NCI-H1092 (cell line): ENCODE results near the gene RPUSD4.
A peak's percentile ranks its signal among the peaks of the same experiment; 100 is the strongest.
"Not testable (repeated sequence)": the region's sequence is repeated elsewhere in the genome, so short reads cannot be mapped to it uniquely, and the experiment has no call there.

Experiments used
- DNase-seq: peaks from one replicate; lab custom pipeline; 2025; lab: John Stamatoyannopoulos, UW

The RPUSD4 gene, protein sequence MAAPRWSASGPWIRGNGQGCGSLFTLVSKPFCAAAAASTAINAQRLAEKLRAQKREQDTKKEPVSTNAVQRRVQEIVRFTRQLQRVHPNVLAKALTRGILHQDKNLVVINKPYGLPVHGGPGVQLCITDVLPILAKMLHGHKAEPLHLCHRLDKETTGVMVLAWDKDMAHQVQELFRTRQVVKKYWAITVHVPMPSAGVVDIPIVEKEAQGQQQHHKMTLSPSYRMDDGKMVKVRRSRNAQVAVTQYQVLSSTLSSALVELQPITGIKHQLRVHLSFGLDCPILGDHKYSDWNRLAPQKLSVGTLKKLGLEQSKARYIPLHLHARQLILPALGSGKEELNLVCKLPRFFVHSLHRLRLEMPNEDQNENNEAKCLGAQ

DNA sequence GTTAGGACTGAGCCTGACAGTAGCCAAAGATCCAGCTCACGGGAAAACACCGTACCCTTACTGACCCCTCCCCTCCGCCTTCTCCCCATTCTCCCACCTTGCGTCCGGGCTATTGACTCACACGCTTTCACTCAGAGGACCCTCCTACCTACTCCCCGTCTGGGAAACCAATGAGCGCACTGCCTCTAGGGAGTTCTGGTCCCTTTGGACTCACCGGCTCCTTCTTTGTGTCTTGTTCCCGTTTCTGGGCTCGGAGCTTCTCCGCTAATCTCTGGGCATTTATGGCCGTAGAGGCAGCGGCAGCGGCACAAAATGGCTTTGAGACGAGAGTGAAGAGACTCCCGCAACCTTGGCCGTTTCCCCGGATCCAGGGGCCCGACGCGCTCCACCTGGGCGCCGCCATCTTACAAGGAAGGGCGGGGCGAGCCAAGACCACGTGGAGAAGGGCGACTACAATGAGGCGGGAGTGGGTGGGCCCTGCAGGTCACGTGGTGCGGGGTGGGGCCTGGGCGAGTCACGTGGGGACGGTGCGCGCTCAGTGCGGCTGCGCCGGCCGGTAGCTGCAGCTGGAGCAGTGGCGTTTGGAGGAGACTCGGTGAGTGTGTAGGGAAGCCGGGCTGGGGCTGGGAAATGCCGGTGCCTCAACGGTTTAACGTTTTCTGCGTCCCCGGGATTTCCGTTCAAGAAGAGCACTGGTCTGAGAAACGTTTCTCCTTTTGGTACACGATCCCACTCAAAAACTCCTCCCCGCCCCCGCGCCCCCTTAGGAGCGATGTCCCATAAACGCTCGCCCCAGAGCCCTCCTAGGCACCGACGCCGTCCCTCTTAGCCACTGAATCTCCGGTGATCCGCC, at the start of gene RPUSD4, which contains the start of gene FAM118B:
RPUSD4 (minus strand) TSS at position 415 of the 853 bp plus-strand sequence; CDS start at position 403, 12 bp downstream.
FAM118B (plus strand) TSS at position 547 of the 853 bp plus-strand sequence. CDS start 23,220 bp downstream, outside the sequence.
- DNase-seq, result peak; percentile 97

DNA sequence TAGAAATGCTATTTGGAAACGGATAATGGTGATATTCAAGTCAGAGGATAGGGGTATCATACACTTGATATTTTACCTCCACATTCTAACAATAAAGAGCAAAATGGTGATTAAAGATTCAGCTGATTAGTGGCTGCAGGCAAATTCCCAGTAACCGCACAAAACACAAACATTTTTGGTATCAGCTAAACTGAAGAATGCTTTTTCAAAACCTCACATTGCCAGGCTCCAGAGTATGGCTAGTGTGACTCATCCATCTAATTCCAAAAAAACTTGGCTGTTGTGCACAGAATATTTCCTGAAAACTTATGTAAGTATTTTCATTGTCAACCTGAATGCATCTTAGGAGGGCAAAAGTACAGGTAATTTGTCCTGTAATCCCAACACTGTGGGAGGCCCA, 46.3 kb upstream of the RPUSD4 start:
- no peak for DNase-seq

DNA sequence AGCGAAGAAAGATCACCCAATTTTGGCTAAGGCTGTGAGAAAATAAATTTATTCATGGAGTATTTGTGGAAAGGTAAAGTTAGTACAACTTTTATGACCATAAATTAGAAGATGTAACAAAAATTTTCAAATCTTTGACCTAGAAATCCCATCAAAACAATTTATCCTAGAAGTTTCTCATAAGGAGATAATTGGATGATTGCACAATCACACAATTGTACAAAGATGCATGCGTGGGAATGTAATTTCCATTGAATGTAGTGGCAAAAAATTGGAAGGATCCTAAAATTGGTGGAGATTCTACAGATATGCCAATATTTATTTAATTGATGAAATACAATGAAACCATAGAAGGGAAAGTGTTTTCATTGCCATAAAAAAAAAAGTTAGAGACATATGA, 45.7 kb upstream of the RPUSD4 start:
- DNase-seq, result no peak

DNA sequence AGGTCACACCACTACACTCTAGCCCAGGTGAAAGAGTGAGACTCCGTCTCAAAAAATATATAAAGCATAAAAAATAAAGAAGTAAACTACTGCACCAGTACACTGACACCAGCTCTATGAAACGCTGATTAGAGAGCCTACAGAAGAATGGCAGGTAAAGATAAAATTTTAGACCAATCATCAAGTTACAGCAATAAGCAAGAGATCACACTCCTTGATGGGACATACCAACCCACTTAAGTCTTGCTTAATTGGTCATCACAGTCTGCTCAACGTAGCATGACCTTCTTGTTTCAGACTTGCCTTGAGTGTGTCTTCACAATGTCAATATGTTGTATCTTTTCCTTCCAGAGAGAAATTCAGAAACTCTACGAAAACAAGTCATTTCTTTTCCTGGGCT, 44.8 kb upstream of the RPUSD4 start:
- DNase-seq, result no peak

DNA sequence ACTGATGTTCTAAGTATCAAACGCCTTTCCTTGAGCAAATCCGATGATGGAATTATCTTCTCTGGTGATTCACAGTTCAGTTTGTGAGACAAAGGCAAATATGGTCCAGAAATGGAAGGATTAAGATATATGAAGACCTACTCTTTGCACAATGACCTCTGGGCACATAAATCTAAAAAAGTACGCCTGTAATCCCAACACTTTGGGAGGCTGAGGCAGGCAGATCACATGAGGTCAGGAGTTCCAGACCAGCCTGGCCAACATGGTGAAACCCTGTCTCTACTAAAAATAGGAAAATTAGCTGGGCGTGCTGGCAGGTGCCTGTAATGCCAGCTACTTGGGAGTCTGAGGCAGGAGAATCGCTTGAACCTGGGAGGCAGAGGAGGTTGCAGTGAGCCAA, 44.1 kb upstream of the RPUSD4 start:
- not testable (repeated sequence) for DNase-seq

DNA sequence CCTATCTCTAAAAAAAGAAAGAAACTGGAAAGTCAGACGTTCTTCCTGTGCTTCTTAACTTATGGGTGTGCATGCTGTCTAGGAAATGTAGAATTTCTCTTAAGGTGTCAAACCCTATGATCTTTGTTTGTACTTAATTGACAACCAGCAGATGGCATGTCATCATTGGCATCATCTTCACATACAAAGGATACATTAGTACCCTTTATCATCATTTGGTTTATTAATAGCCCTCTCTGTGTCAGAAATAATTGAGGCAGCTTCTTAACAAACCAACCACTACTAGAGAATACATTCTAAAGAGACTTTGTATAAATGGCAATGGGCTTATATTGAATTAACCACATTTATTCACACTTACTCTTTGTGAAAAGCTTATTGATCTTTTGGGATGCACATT, 43.4 kb upstream of the RPUSD4 start:
- DNase-seq, result no peak

DNA sequence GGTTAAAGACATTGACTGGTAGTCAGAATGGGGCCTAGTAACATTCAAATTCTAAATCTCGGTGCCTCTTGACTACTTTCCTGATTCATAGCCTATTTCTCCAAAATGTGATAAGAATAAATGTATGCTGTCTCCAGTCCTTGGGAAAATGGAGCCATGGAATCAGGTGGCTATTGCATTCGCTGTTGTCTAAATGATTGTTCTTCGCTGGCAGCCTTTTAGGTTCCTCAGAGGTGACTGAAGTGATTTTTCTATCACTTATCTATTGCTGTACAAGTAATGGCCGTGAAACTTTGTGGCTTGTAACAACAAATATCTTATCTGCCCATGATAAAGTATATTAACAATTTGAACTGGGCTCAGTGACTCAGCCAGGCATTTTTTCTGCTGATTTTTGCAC, 41.8 kb upstream of the RPUSD4 start:
- no peak for DNase-seq

DNA sequence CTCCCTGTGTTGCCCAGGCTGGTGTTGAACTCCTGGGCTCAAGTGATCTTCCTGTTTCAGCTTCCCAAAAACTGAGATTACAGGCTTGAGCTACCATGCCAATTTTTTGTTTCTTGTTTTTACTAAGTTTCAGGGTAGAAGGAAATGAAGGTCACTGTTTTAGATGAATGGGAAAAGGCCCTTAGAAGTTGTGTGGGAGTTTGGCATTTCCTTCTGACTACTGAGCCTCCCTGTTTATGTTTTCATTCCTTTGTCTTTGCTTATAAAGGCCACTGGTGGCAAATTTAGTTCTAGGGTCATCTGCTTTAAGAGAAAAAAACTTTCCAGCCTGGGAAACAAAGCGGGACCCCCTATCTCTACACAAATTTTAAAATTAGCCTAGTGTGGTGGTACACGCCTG, 35.2 kb upstream of the RPUSD4 start:
- no peak for DNase-seq

DNA sequence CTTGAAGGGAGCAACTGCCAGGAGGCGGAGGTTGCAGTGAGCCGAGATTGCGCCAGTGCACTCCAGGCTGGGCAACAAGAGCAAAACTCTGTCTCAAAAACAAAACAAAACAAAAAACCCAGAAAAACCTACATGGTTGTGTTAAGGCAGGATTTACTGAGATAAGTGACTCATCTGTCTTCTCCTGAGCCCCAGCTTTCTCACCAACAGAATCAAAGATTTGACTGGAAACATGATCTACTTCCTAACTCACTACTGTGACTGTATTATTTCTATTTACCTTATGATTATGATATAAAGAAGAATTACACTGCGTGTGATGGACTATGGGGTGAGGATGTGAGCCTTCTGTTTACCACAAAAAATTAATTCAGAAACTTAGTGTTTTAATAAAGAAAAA, 21.9 kb upstream of the RPUSD4 start:
- no peak for DNase-seq

DNA sequence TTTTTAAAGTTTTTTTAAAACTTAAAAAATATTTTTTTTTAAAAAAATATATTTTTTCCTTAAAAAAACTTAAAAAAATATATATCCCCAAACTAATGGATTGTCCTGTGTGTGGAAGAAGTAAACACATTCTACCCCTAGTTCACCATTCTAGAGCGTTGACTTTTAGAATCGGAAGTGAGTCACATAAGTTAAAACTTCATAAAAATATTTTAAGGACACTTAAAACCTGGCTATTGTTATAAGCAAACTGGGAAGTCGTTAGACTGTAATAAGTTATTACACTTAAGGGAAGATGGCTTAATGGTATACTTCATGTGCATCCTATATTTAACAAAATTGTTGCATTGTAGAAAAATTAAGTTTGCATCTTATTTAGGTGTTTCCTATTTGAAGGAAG, 21.2 kb upstream of the RPUSD4 start:
- no peak for DNase-seq

DNA sequence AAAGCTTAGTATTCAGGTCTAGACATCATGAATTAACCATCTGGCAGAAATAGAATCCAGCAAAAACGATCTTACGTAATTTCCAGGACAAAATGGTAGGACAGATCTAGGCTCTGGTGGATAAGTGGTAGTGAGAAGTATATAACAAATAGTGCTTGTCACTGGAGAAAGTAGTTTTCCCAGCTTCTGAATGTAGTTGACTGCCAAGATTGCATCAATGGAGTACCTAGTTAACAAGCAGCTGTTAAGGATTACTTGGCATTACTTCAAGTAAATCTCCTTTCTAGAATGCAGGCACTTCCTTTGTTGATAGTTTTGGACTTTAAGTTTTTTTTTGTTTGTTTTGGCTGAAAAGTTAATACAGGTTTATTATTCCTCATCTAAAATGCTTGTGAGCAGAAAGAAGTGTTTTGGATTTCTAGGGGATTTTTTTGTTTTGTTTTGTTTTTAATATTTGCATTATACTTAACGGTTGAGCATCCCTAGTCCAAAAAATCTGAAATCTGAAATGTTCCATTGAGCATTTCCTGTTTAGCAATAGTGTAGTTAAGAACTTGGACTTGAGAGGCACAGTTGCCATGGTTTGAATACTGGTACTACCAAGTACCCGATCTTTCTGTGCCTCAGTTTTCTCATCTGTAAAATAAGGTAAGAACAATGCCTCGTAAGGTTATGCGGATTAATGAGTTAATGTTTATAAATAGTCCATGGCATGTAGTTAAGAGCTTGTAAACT, 20.4 kb upstream of the RPUSD4 start:
- DNase-seq, result no peak

DNA sequence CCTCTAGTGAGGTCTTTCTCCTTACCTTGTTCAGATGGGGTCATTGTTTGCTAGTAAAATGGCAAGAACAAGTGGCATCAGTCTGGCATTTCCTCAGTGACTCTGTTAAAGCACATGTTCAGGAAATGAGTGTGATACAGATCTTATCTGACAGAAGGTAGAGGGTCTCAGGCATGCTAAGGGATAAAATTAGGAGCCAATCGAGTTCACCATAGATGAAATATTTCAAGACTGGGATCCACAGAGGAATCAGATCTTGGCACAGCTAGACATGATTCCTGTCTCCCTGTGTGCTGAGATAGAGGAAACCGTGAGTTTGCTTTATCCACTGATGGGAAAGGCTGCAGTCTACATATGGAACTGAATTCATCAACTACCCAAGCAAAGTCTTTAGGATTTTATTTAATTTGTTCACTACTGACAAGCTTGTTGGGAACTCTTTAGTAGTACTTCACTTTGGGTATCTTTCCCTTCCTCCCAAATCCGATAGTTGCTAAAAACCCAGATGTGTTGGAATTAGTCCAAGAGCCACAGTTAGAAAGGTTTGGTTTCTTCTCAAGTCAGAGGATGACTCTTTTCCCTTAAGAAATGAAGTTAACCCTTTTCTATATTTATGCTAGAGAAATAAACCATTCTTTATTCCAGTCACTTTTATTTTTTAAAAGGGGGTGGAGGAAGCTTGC, 18.5 kb upstream of the RPUSD4 start:
- DNase-seq, result no peak

DNA sequence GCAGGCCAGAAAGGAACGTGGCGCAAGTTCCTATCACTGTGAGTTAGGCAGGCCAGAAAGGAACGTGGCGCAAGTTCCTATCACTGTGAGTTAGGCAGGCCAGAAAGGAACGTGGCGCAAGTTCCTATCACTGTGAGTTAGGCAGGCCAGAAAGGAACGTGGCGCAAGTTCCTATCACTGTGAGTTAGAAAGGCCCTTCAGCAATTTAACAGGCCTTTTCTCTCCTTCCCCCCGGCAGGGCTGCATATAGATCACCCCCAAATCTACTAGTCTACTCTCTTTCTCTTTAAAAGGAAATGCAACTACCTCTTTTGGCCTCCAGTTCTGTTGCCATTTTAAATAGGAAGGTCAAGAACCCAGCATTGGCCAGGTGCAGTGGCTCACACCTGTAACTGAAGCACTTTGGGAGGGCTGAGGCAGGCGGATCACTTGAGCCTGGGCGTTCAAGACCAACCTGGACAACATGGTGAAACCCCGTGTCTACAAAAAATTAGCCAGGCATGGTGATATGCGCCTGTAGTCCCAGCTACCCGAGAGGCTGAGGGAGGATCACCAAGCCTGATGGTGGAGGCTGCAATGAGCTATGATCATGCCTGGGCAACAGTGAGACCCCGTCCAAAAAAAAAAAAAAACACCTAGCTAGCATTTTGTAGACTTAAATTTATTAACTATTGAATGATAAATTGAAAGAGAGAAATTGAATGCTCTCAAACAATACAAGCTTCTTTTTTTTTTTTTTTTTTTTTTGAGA, 15.1 kb upstream of the RPUSD4 start:
- DNase-seq, result no peak

DNA sequence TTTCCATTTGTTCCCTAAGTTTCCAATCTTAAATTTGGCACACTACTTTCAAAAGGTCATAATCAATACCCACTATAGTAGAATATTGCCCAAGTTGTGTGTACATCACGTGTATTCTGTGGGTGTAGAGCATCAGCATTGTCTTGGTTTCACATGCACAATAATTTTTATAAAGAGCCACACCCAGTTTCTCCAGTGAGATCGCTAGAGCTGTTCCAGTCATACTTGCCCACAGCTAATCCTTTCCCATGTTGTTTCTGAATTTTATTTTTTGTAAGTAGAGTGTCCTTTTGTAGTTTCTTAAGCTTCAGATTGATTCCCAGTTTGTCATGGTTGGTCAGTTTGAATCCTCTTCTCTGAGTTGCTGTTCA, 13.8 kb upstream of the RPUSD4 start:
- DNase-seq, result no peak

DNA sequence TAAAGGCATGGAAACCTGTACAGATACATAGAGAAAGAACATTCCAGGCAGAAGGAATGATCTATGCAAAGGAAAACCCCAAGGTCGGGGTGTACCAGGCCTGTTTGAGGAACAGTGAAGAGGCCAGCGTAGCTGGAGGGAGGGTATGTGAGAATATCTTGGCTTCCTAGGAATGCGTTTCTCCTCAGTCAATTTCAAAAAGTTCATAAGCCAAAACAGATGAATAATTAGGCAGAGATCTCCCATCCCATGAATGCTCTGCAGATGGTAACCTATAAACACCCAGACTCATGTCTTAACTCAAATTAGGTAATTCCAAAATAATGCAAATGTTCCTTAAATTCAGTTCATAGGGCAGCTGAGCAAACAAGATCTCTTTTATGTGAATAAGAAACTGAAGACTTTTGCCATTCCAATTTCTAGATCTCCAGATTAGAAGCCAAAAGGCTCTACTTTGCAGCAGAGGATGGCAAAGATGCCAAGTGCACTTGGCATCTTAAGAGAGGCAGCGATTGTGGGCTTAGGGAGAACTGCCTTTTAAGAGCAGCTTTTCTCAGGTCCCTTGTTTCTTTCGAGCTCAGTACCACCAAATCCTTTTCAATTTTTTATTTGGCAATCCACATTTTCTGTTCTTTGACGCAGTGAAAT, 13.3 kb upstream of the RPUSD4 start:
- no peak for DNase-seq

DNA sequence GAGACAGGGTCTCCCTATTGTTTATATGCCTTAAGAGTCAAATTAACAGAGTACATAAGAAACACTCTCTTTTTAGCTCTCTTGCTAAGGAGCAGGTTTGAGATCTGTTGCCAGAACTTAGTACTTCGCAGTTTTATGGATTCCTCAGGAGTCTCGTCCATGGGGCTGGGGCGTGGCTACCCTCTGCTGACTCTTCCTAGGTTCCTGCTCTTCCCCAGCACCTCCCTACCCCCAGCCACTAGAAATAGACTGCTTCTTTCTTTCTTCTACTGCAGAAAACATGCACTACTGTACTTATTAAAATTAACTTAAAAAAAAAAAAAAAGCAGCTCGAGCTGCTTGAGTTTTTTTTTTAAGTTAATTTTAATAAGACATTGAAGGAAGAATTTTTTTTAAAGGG, 8.1 kb upstream of the RPUSD4 start:
- no peak for DNase-seq

DNA sequence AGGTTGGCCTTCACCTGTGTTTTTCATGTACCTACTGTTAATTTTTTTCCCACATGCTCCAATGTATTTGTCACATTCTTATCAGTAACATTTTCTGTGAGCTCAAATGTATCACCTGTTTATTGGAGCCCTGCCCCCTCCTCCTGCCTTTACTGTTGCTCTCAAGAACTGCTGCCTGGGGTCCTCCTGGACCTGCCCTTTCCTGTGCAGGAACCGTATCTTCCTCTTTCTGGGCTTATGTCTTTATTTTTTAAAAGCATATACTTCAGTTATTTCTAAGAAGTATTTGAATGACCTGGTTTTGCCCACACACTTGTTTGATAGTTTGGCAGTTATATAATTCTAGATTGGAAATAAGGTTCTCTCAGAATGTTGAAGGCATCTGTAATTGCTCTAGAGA, 6.0 kb upstream of the RPUSD4 start:
- DNase-seq, result no peak

DNA sequence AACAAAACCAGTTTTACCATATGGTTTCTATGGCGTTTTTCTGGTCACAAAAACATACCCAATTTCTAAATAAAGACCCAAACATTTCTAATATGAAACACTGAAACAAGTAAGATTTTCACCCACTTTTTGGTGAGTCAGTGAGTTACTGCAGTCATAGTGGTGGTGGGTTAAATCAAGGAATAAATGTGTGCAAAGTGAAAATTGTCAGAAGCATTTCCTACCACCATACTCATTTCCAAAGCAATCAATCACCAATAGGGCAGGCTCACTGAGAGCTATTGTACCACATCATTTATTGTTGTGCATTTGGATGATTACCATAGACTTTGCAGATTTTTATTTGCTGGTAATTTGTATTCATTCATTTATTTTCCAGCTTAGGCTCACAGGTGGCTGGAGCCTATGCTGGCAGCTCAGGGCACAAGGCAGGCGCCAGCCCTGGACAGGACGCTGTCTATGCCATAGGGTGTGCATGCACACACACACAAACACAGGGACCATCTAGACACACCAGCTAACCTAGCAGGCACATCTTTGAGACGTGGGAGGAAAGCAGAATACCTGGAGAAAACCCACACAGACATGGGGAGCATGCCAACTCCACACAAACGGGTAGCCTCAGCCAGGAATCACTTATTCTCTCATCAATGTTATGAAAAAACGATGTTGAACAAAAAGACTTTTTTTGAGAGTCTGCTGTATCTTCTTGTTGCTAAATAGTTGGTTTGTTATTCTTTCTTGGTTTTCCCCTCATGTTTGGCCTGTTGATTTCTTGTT, 5.3 kb upstream of the RPUSD4 start:
- no peak for DNase-seq

DNA sequence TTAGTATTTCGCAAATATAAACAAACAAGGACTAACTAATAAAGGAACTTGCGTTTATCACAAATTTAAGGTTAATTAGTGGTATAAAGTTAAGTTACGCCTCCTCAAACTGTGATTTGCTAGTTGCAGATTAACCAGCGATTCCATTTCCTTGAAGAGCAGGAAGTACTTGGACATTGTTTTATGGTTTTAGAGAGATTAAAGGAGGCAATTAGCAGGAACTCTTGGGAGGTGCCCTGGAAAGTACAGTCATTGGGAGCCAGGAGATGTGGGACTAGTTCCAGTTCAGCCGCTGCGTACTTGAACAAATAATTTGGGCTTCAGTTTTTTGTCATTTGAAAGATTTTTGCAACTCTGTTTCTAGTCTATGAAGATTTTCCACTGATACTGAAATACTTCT, 3.4 kb upstream of the RPUSD4 start:
- no peak for DNase-seq

DNA sequence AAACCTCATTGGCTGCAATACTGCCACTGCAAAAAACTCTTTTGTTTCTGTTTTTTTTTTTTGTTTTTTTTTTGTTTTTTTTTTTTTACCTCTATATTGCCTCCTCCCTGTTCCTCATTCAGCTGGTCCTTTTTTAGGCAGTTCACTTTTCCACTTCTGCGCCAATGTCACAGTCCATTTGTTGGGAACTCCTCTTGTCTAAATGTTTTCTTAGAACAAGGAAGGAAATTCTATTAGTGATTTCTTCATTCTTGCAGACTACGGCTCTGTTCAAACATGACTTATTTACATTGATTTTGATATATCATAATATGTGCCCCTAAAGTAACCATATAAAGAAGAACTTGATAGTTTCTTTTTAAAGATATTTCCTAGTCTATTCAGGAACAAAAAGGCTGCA, 3.0 kb upstream of the RPUSD4 start:
- DNase-seq, result no peak
